GM12872 (cell line): ENCODE results near the gene TOP3B.

Experiments used
- TF ChIP-seq, protein P1 (sequence below): IDR thresholded peaks from 3 replicates; pipeline ENCODE4 v1.5.1; 2011; ENCODE audit warnings: low read depth, mild to moderate bottlenecking, low read length, moderate library complexity; ENCODE audit not compliant: insufficient read depth

Gene TOP3B

DNA sequence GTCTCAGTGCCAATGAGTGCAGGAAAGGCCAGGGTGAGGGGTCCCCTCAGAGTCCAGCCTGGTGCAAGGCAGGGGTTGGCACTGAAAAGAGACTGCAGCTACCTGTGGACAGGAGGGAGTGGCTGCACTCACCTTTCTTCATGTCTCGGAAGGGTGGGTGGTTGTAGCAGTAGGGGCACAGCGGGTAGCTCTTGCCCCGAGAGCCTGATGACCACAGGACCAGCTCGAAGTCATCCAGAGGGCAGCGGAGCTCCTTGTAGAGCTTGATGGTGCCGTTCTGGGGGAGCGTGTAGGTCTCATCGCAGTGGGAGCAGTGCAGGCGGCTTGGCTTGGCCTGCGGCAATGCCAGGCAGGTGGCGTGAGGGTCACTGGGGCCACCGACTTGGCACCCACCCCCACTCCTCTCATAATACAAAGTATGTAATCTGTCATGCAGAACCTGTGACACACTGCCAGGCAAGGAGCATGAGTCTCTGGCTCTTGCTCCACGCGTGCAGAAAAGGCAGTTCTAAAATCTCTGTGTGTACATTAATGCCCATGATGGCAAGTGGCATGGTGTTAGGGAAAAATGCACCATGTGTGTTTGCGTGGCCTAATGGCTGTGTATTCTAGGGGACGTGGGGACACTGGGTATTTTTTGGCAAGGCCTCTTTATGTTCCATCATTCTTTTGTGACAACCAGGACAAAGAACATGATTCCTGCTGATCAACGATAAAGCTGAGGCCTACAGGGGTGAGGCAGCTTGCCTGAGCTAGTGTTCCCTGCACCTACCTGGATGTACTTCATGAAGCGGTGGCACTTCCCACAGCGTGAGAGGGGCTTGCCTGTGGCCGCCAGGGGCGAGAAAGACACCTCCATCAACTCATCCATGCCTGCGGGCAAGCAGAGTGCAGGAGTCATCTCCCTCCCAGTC, 24.0 kb downstream of the TOP3B start:
- TF ChIP-seq, protein P1, sequence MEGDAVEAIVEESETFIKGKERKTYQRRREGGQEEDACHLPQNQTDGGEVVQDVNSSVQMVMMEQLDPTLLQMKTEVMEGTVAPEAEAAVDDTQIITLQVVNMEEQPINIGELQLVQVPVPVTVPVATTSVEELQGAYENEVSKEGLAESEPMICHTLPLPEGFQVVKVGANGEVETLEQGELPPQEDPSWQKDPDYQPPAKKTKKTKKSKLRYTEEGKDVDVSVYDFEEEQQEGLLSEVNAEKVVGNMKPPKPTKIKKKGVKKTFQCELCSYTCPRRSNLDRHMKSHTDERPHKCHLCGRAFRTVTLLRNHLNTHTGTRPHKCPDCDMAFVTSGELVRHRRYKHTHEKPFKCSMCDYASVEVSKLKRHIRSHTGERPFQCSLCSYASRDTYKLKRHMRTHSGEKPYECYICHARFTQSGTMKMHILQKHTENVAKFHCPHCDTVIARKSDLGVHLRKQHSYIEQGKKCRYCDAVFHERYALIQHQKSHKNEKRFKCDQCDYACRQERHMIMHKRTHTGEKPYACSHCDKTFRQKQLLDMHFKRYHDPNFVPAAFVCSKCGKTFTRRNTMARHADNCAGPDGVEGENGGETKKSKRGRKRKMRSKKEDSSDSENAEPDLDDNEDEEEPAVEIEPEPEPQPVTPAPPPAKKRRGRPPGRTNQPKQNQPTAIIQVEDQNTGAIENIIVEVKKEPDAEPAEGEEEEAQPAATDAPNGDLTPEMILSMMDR: no peak

DNA sequence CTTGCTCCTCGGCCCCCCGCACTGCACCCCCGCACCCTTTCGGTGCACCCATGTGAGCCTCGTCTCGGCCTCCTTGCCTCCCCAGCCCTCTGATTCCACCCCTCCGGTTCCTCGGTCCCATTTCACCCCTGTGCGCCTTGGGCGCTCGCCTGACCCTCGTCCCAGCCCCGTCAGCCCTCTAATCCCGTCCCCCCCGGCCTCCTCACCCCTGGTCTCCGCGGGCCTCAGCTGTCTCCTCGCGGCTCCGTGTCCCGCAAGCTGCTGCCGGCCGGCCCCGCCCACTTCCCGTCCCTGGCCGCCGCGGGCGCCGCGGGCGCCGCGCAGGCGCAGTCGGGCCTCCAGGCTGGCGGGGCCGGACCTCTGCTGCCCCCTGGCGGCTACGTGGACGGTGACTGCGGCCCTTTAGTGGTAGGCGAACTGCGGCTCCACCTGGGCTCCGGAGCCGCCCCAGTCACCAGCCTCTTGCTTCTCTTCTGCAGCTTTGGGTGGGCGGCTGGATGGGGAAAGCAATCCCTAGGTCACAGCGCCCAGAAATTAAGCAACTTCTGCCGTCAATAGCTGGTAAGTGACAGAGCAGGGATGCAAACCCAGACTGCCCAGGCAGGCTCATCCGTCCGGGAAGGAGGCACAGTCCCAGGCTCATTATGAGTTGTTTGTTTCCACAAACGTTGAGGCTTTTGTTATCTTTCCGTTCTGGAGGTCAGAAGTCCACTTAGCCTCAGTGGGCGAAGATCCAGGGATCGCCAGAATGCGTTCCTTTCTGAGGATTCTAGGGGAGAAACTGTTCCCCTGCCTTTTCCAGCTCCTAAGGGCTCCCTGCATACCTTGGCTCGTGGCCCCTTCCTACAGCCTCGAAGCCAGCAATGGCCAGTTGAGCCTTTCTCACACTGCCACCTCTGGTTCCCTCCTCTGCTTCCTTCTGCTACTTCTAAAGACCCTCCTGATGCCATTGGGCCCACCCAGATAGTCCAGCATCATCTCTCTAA, 29.7 kb downstream of the TOP3B start, which contains the start of gene PPM1F:
TSS of gene PPM1F (minus strand) at position 263 of the 986 bp plus-strand sequence. CDS start 6,800 bp downstream, outside the sequence.
- TF ChIP-seq, protein P1: peak; percentile 81

DNA sequence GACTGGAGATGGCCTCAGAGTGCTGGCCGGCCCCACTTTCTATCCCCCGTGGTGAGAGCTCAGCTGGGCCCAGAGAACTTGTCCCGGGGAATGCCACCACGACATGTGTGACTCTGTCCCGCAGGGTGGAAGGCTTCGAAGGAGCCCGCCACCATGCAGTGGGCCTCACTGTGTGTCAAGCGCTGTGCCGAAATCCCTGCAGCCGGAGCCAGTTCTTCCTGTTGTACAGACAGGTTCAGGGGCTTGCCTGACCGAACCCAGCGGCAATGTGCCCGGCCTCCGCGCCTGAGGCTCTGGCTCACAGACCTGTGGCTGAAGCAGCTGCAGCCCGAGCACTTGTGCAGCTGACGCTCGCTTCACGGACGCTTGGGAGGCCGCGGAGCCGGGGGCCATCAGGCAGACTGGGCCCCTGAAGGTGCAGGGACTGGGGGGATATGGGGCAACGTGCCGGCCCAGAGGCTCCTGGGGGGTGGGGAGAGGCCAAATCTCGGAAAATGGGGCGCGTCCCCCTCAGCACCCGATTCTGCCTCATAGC, 30.6 kb downstream of the TOP3B start:
- TF ChIP-seq, protein P1: no peak

DNA sequence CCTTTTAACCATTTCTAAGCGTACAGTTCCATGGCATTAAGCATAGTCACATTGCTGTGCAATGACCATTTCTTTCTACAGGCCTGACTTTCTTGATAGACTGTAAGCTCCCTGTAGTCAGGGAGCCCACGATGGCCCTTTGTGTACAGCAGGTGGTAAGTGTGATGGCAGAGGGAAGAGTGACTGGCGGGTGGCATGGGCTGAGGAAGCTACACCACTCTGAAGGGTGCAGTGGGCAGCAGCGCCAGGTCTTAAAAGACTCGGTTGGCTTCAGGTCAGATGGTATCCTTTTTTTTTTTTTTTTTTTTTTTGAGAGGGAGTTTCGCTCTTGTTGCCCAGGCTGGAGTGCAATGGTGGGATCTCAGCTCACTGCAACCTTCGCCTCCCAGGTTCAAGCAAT, 31.5 kb downstream of the TOP3B start:
- TF ChIP-seq, protein P1: no peak

DNA sequence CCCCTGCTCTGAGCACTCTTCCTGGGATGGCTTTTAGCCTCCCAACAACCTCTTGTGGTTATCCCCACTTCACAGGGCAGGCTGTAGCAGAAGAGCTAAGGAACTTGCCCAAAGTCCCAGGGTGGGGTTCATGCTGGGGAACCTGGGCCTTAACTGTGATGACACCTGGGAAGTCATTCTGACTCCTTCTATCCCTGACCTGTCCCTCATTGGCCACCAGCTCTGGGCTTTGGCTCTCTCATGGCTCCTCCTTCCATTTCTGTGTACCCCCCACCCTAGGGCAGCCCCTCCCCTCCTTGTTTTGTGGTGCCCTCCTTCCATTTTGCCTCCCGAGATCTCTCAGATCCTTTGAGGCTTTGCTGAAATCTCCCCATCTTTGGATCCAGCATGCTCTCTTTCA, 32.6 kb downstream of the TOP3B start:
- TF ChIP-seq, protein P1: no peak

DNA sequence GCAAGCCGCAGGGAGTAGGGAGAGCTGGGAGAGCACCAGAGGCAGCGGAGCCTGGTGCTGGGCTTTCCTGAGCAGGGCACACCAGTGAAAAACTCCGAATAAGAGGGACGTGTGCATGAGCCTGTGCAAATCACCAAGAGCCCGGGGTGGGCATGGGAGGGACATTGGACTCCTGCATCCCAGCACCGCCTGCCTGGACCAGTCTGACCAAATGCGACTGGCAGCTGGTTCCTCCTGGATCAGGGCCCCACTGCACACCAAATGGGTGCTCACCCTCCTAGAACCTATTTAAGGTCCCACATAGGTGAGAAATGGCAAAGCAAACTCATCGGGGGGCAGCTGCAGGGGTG, 33.0 kb downstream of the TOP3B start:
- TF ChIP-seq, protein P1: no peak
